Hepatocyte (in vitro differentiated cells): ENCODE data around the gene RABGAP1L. TPM values are rescaled to one million over a fixed set of nuclear protein-coding genes. Genes with fewer than 3 reads are reported as not detected.

Experiments
- DNase-seq: peaks from one replicate; pipeline ENCODE4 v3.0.0-alpha.2; 2016; ENCODE audit warnings: low spot score
- H2AFZ ChIP-seq: fragments of 200-600 bp; sonication (generic); 2 replicates; pipeline ENCODE4 v1.6.0; 2016; ENCODE audit warnings: antibody characterized with exemption, mild to moderate bottlenecking
- H3K27ac ChIP-seq: fragments of 200-600 bp; sonication (generic); 2 replicates; pipeline ENCODE4 v1.5.1; 2016; ENCODE audit warnings: mild to moderate bottlenecking
- H3K27me3 ChIP-seq: fragments of 200-600 bp; sonication (generic); 2 replicates; pipeline ENCODE4 v1.6.1; 2016
- H3K36me3 ChIP-seq: fragments of 200-600 bp; sonication (generic); replicated peaks from 2 replicates; pipeline ENCODE4 v1.5.1; 2016; ENCODE audit warnings: low read depth; ENCODE audit not compliant: insufficient read depth
- H3K4me1 ChIP-seq: fragments of 200-600 bp; sonication (generic); 2 replicates; pipeline ENCODE4 v1.5.1; 2016; ENCODE audit warnings: mild to moderate bottlenecking, moderate library complexity; ENCODE audit not compliant: insufficient read depth
- H3K4me2 ChIP-seq: fragments of 200-600 bp; sonication (generic); 2 replicates; pipeline ENCODE4 v1.6.0; 2016
- H3K4me3 ChIP-seq: fragments of 200-600 bp; sonication (generic); 2 replicates; pipeline ENCODE4 v1.5.1; 2016; ENCODE audit warnings: mild to moderate bottlenecking
- H3K79me2 ChIP-seq: fragments of 200-600 bp; sonication (generic); 2 replicates; pipeline ENCODE4 v1.6.0; 2017; ENCODE audit warnings: mild to moderate bottlenecking
- H3K9me2 ChIP-seq: fragments of 200-600 bp; sonication (generic); replicated peaks from 2 replicates; pipeline ENCODE4 v1.6.0; 2017; ENCODE audit warnings: mild to moderate bottlenecking; ENCODE audit not compliant: insufficient read depth
- H3K9me3 ChIP-seq: fragments of 200-600 bp; sonication (generic); 2 replicates; pipeline ENCODE4 v1.5.1; 2016; ENCODE audit warnings: low read depth, mild to moderate bottlenecking
- H4K20me1 ChIP-seq: fragments of 200-600 bp; sonication (generic); 2 replicates; pipeline ENCODE4 v1.6.0; 2016; ENCODE audit warnings: mild to moderate bottlenecking; ENCODE audit not compliant: insufficient read depth, poor library complexity, severe bottlenecking
- CTCF ChIP-seq: fragments of 200-600 bp; sonication (generic); IDR thresholded peaks from 2 replicates; pipeline ENCODE4 v1.5.1; 2016; ENCODE audit warnings: antibody characterized with exemption, mild to moderate bottlenecking; ENCODE audit not compliant: poor library complexity
- EZH2 ChIP-seq: fragments of 200-600 bp; sonication (generic); IDR thresholded peaks from 2 replicates; pipeline ENCODE4 v1.6.1; 2016; ENCODE audit warnings: antibody characterized with exemption, mild to moderate bottlenecking, borderline replicate concordance
- EZH2phosphoT487 ChIP-seq: fragments of 200-600 bp; sonication (generic); IDR thresholded peaks from one replicate; pipeline ENCODE4 v1.6.1; 2018; ENCODE audit warnings: antibody characterized with exemption, mild to moderate bottlenecking, low read depth, moderate library complexity; ENCODE audit not compliant: unreplicated experiment, severe bottlenecking
- WGBS: methylation state at CpG from one replicate; pipeline ENCODE4 v1.1.6; 2016; ENCODE audit warnings: low lambda C conversion rate; ENCODE audit errors: missing lambda C conversion rate; 5-methylcytosine and 5-hydroxymethylcytosine counted together
- polyA plus RNA-seq: library from polyadenylated mRNA; unstranded; fragments of >200 nt; fragmentation: Nextera tagmentation; extraction: Ambion mirVana; gene quantifications from 2 replicates; pipeline ENCODE4 v1.2.1, GENCODE V29; 2016
- total RNA-seq: library from RNA; depleted of rRNA; stranded (reverse); fragments of >200 nt; gene quantifications from 2 replicates; pipeline ENCODE4 v1.2.3, GENCODE V29; 2014

The RABGAP1L gene
- total and polyA plus RNA-seq, 2 experiments from 2014 or later: 15.0 to 41.8 TPM

GRCh38 chr1:174747613-174748012 is 588.3 kb downstream of the RABGAP1L start:
- Histone ChIP-seq H3K9me2 (no peaks in the 10 kb centered on the region), H3K27me3 (no peaks in the 10 kb centered on the region), H3K36me3 (no peaks in the 10 kb centered on the region), H3K9me3 (no peaks in the 10 kb centered on the region), H3K4me1 (no peaks in the 10 kb centered on the region), H4K20me1 (no peaks in the 10 kb centered on the region), H3K4me2 (no peak overlapping the region), H3K4me3 (no peak overlapping the region), H2AFZ (no peak overlapping the region), H3K27ac (no peak overlapping the region), H3K79me2 (no peaks in the 10 kb centered on the region)
- peak; percentile 25 for TF ChIP-seq CTCF
- no peak for TF ChIP-seq EZH2
- TF ChIP-seq EZH2phosphoT487: no peak
- DNase-seq: no peak

GRCh38 chr1:174748586-174748985 is 589.3 kb downstream of the RABGAP1L start:
- Histone ChIP-seq H3K79me2 (no peaks in the 10 kb centered on the region), H3K9me2 (no peaks in the 10 kb centered on the region), H3K4me3 (no peak overlapping the region), H3K27ac (no peak overlapping the region), H3K4me2 (no peak overlapping the region), H2AFZ (no peak overlapping the region), H3K9me3 (no peaks in the 10 kb centered on the region), H3K4me1 (no peaks in the 10 kb centered on the region), H4K20me1 (no peaks in the 10 kb centered on the region), H3K36me3 (no peaks in the 10 kb centered on the region), H3K27me3 (no peaks in the 10 kb centered on the region)
- no peak for TF ChIP-seq EZH2
- no peak for TF ChIP-seq CTCF
- no peak for TF ChIP-seq EZH2phosphoT487
- WGBS: 83% methylated on average over 7 of the region's 7 CpGs
- no peak for DNase-seq

- H3K36me3 ChIP-seq: no peaks in the 10 kb centered on the region
- WGBS: 38% methylated on average over 1 of the region's 1 CpG
- H3K9me3 ChIP-seq: no peaks in the 10 kb centered on the region
- H2AFZ ChIP-seq: no peak overlapping the region
- DNase-seq: no peak
- H3K79me2 ChIP-seq: no peaks in the 10 kb centered on the region
- no peak overlapping the region for H3K4me3 ChIP-seq
- H3K4me1 ChIP-seq: no peaks in the 10 kb centered on the region
- TF ChIP-seq CTCF (no peak), EZH2phosphoT487 (no peak), EZH2 (no peak)
- no peaks in the 10 kb centered on the region for H4K20me1 ChIP-seq
- H3K27ac ChIP-seq: no peak overlapping the region
- H3K9me2 ChIP-seq: no peaks in the 10 kb centered on the region
- H3K4me2 ChIP-seq: no peak overlapping the region
- H3K27me3 ChIP-seq: no peaks in the 10 kb centered on the region
These were observed 593.8 kb downstream of the RABGAP1L start for GRCh38 chr1:174753131-174753530.

GRCh38 chr1:174761335-174761734 is 602.0 kb downstream of the RABGAP1L start:
- H3K36me3 ChIP-seq: no peaks in the 10 kb centered on the region
- H3K27me3 ChIP-seq: no peaks in the 10 kb centered on the region
- no peak for TF ChIP-seq EZH2phosphoT487
- TF ChIP-seq EZH2: no peak
- TF ChIP-seq CTCF: no peak
- no peaks in the 10 kb centered on the region for H3K9me2 ChIP-seq
- no peak overlapping the region for H3K27ac ChIP-seq
- H4K20me1 ChIP-seq: no peaks in the 10 kb centered on the region
- WGBS: 93% methylated on average over 19 of the region's 19 CpGs
- H3K4me3 ChIP-seq: no peak overlapping the region
- no peak overlapping the region for H2AFZ ChIP-seq
- H3K4me1 ChIP-seq: peaks cover 6% of the 10 kb centered on the region
- H3K4me2 ChIP-seq: no peak overlapping the region
- no peaks in the 10 kb centered on the region for H3K9me3 ChIP-seq
- no peaks in the 10 kb centered on the region for H3K79me2 ChIP-seq
- no peak for DNase-seq
